ENCODE results near the gene SCO2.
"Not testable (repeated sequence)": the region's sequence is repeated elsewhere in the genome, so short reads cannot be mapped to it uniquely, and the experiment has no call there.

The SCO2 gene

GRCh38 chr22:50520184-50520583 lies 5.2 kb downstream of the SCO2 start:
- not testable (repeated sequence) for DNase-seq (ENCODE audit: low spot score)

GRCh38 chr22:50519151-50519550 lies 6.2 kb downstream of the SCO2 start:
- DNase-seq (ENCODE audit: low spot score), result no peak

- no peak for DNase-seq (ENCODE audit: low spot score)
These were observed 6.8 kb downstream of the SCO2 start for GRCh38 chr22:50518606-50519005.

- no peak for DNase-seq (ENCODE audit: low spot score)
These were observed 7.7 kb downstream of the SCO2 start for GRCh38 chr22:50517495-50518260.

- no peak for DNase-seq (ENCODE audit: low spot score)
These were observed 8.5 kb downstream of the SCO2 start for GRCh38 chr22:50516891-50517290.

DNA sequence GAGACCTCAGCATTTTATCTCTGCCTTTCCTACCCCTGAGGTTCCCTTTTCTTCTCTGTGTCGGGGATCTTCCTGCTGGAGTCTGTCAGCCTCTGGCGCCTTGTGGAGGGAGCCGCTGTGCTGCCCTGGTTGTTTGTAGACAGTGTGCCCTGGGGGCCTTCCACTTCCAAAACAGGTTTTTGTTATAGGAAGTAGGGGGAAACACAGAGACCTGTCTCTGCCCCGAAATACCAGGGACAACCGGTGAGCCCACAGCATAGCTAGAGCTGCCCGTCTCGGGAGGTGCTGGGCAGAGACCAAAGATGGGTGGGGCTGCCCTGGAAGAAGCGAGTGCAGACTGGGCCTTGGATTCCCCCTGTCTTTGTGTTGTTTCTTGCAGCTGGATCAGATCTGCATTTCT lies 9.3 kb downstream of the SCO2 start:
- no peak for DNase-seq (ENCODE audit: low spot score)

DNA sequence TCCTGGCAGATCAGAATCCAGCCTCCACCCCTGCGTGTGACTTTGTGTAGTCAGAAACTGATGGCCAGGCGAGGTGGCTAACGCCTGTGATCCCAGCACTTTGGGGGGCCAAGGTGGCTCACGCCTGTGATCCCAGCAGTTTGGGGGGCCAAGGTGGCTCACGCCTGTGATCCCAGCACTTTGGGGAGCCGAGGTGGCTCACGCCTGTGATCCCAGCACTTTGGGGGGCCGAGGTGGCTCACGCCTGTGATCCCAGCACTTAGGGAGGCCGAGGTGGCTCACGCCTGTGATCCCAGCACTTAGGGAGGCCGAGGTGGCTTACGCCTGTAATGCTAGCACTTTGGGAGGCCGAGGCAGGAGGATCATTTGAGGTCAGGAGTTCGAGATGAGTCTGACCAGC lies 12.2 kb downstream of the SCO2 start:
- DNase-seq (ENCODE audit: low spot score), result no peak

- no peak for DNase-seq (ENCODE audit: low spot score)
These were observed 16.5 kb downstream of the SCO2 start for GRCh38 chr22:50508897-50509296.

- peak; percentile 98 for DNase-seq (ENCODE audit: low spot score)
These were observed 17.2 kb downstream of the SCO2 start, which contains the start of gene NCAPH2 for GRCh38 chr22:50507991-50508884. Gene NCAPH2 (plus strand): TSS chr22:50508224. CDS start chr22:50508338, 114 bp downstream.

GRCh38 chr22:50507421-50507990 lies 17.9 kb downstream of the SCO2 start, which contains the start of gene LMF2:
Gene LMF2 (minus strand): TSS chr22:50507702. CDS start chr22:50507675, 27 bp downstream.
- DNase-seq (ENCODE audit: low spot score), result peak; percentile 91

- no peak for DNase-seq (ENCODE audit: low spot score)
These were observed 18.6 kb downstream of the SCO2 start for GRCh38 chr22:50506611-50507420.

- DNase-seq (ENCODE audit: low spot score), result no peak
These were observed 19.4 kb downstream of the SCO2 start for GRCh38 chr22:50505776-50506610.

DNA sequence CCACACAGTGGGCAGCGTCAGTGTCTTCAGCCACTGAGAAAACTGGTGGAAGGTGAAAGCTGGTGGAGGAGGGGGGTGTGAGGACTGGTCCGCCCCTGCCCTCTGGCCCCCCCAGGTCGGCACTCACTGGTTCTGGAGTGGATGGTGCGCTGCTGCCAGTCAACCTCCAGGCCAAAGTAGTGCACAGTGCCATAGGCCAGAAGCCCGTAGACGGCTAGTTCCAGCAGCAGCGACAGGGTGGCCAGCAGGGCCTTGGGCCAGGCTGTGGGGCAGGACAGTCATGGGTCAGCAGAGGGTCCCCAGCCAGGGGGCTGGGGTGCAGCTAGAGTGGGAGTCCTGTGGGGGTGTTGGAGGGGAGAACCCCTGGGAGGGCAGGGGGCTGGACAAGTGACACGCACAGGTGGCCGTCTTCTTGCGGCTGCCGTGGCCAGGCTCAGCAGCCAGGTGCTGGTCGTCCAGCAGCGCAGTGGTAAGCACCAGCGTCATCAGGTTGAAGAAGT lies 20.1 kb downstream of the SCO2 start:
- no peak for DNase-seq (ENCODE audit: low spot score)

DNA sequence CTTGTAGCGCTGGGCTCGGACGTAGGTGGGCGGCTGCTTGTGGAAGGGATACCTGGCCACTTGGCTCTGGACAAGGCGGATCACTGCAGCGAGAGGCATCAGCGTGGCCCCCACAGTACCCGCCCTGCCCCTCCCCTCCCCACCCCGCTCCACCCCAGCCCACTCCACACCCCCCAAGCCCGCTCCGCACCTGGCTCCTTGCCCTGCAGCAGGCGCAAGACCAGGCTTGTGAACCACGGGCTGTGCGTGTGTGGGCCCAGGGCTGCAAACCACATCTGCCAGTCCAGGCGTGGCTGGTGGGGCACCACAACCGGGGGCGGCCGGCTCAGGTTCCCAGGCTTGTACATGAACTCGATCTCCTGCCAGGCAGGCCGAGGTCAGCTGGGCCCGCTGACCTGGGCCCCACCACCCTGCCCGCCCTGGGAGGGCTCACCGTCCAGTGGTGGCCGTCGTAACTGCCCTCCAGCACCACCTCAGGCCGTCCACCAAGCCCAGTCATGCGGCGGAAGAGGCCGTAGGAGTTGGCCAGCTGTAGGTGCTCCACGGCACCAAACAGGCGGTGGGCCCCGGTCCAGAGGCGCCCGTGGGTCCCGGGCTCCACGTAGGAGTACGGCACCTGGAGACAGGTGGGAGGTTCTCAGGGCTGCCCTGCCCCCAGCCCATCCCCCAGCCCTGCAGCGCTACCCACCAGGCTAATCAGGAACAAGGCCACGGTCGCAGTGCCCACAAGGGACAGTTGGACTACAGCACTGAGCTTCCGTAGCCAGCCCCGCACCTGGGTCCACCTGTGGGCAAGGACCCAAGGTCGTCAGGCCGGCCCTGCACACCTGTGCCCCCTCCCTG lies 20.8 kb downstream of the SCO2 start:
- no peak for DNase-seq (ENCODE audit: low spot score)

GRCh38 chr22:50503475-50504145 lies 21.8 kb downstream of the SCO2 start:
- DNase-seq (ENCODE audit: low spot score), result no peak

- DNase-seq (ENCODE audit: low spot score), result no peak
These were observed 22.5 kb downstream of the SCO2 start for GRCh38 chr22:50502628-50503474.

DNA sequence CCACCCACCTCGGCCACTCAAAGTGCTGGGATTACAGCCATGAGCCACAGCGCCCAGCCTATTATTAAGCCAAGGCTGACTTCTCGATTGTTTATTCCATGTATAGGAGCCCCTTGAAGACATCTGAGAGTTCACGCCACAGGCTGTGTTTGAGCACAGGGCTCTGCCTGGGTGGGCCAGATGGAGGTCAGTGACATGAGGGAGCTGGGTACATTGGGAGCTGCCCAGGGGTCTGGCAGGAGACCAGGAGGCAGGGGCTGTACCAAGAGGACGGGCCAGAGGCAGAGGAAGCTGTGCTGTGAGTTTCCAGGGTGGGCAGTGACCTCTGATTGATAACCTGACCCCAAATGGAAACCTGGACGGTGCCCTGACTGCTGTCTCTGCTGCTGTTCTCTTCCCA lies 23.3 kb downstream of the SCO2 start:
- no peak for DNase-seq (ENCODE audit: low spot score)

GRCh38 chr22:50500452-50500851 lies 24.9 kb downstream of the SCO2 start:
- DNase-seq (ENCODE audit: low spot score), result no peak
